AG10803 (cell line): ENCODE measurements around the gene CCDC34.

Source experiments
- DNase-seq: peaks from one replicate; pipeline ENCODE4 v3.0.0; 2010; ENCODE audit warnings: low read depth
- H3K4me3 ChIP-seq: 2 replicates; pipeline ENCODE4 v1.5.1; 2011; ENCODE audit warnings: mild to moderate bottlenecking, low read length, control low read depth
- CTCF ChIP-seq: conservative IDR thresholded peaks from 2 replicates; pipeline ENCODE4 v1.5.1; 2011; ENCODE audit warnings: mild to moderate bottlenecking, low read length, control low read depth, inconsistent platforms

CCDC34 gene

GRCh38 chr11:27363576-27364117, 632 bp upstream of the CCDC34 start:
- peak overlapping the region; percentile 85 for H3K4me3 ChIP-seq
- TF ChIP-seq CTCF: no peak

GRCh38 chr11:27361649-27362431, 1.2 kb downstream of the CCDC34 start:
- no peak for TF ChIP-seq CTCF
- no peak for DNase-seq
- peak overlapping the region; percentile 85; the same call in 1 of the 2 replicates for H3K4me3 ChIP-seq

More at GRCh38 chr11:27363576-27364117, 632 bp upstream of the CCDC34 start:
- DNase-seq: no peak

GRCh38 chr11:27358296-27358695, 4.7 kb downstream of the CCDC34 start:
- peak; percentile 65 for DNase-seq
- TF ChIP-seq CTCF: no peak
- no peak overlapping the region for H3K4me3 ChIP-seq

GRCh38 chr11:27357250-27357649, 5.8 kb downstream of the CCDC34 start:
- no peak for DNase-seq
- no peak overlapping the region for H3K4me3 ChIP-seq
- TF ChIP-seq CTCF: no peak

GRCh38 chr11:27356624-27357222, 6.3 kb downstream of the CCDC34 start:
- no peak overlapping the region for H3K4me3 ChIP-seq
- no peak for DNase-seq
- no peak for TF ChIP-seq CTCF

- TF ChIP-seq CTCF: no peak
- no peak overlapping the region for H3K4me3 ChIP-seq
- DNase-seq: no peak
Observed at GRCh38 chr11:27355575-27356104, 7.4 kb downstream of the CCDC34 start.
